Gastrocnemius medialis (tissue), 4 donors: ENCODE measurements around the gene CYTH2. TPM values are rescaled to one million over a fixed set of nuclear protein-coding genes. Genes with fewer than 3 reads are reported as not detected.

Experiments
- ATAC-seq, 2 donors: fragments of 150-250 bp; one replicate each; pipeline ENCODE4 v1.9.1; 2016
- DNase-seq, 2 donors: peaks; one replicate each; pipeline ENCODE4 v3.0.0-alpha.2; 2019
- H3K27ac ChIP-seq, 4 donors: fragments of 200-600 bp; sonication (generic); 1 replicate in 1 of 4; 2 replicates in 3 of 4; pipeline ENCODE4 v1.5.1; 2016 to 2018; ENCODE audit warnings: mild to moderate bottlenecking in 2 of 4, moderate library complexity in 1 of 4
- H3K27me3 ChIP-seq, 3 donors: fragments of 200-600 bp; sonication (generic) in 2 of 3; 1 replicate in 1 of 3; 2 replicates in 2 of 3; pipeline versions ENCODE4 v1.5.1 to v1.6.0; 2016 to 2019; ENCODE audit warnings: mild to moderate bottlenecking in 1 of 3, moderate library complexity in 1 of 3
- H3K36me3 ChIP-seq, 2 donors: fragments of 200-600 bp; sonication (generic) in 1 of 2; one replicate each; pipeline ENCODE4 v1.5.1; 2017 to 2018
- H3K4me1 ChIP-seq, 2 donors: fragments of 200-600 bp; sonication (generic) in 1 of 2; one replicate each; pipeline ENCODE4 v1.5.1; 2016 to 2017; ENCODE audit warnings: mild to moderate bottlenecking in 2 of 2
- H3K4me3 ChIP-seq, 4 donors: fragments of 200-600 bp; sonication (generic) in 3 of 4; 1 replicate in 1 of 4; 2 replicates in 3 of 4; pipeline ENCODE4 v1.5.1; 2016 to 2019; ENCODE audit warnings: mild to moderate bottlenecking in 2 of 4
- H3K9me3 ChIP-seq, 3 donors: fragments of 200-600 bp; sonication (generic) in 2 of 3; 1 replicate in 1 of 3; 2 replicates in 2 of 3; pipeline ENCODE4 v1.5.1; 2016 to 2019
- CTCF ChIP-seq, 5 experiments: fragments of 450-650 bp in 3 of 5; fragments of 200-600 bp in 2 of 5; sonication (generic) in 2 of 5; IDR thresholded peaks in 4 of 5; conservative IDR thresholded peaks in 1 of 5; 1 replicate in 4 of 5; 2 replicates in 1 of 5; pipeline ENCODE4 v1.5.1; 2016 to 2019; ENCODE audit warnings: antibody characterized with exemption in 5 of 5, mild to moderate bottlenecking in 3 of 5, moderate library complexity in 3 of 5
- POLR2A ChIP-seq, 2 donors: fragments of 450-650 bp; IDR thresholded peaks; one replicate each; pipeline ENCODE4 v1.6.1; 2017; ENCODE audit warnings: antibody characterized with exemption in 2 of 2, mild to moderate bottlenecking in 2 of 2, moderate library complexity in 2 of 2
- in situ Hi-C, 4 donors: fragments of 200-750 bp; cut with MboI; loops; one replicate each; pipeline versions ENCODE4 v1.15.0 to v1.8.0; 2017; ENCODE audit warnings: low sequenced_read_pairs in 4 of 4
- intact Hi-C: fragments of 100-400 bp; cut with DNase I; formaldehyde crosslinking; loops from one replicate; pipeline ENCODE4 v1.15.1; 2023; ENCODE audit warnings: low total_unique reads
- total RNA-seq, 4 donors: library from RNA; depleted of rRNA; stranded (reverse); fragments of >200 nt; gene quantifications; one replicate each; pipeline versions ENCODE4 v1.1.0 to v1.2.3, GENCODE V29; 2016

CYTH2 gene
- total RNA-seq, 4 donors from 2014 or later = 24.3 to 35.2 (median 26.9) TPM

- ATAC-seq = no peak
- TF ChIP-seq CTCF (IDR thresholded peaks at IDR 0.05 in 4 of 5, conservative IDR thresholded peaks at IDR 0.05 in 1 of 5) = no peak
- TF ChIP-seq POLR2A (IDR thresholded peaks at IDR 0.05) = no peak
- no peak overlapping the region for H3K27ac ChIP-seq
- intact Hi-C loops = no loop called here
- H3K36me3 ChIP-seq = no peaks in the 10 kb centered on the region
- no peak for DNase-seq
- H3K9me3 ChIP-seq = no peaks in the 10 kb centered on the region
- in situ Hi-C loops = no loop called here
- H3K4me1 ChIP-seq = peaks cover 4 to 9% of the 10 kb centered on the region in 2 donors
- H3K4me3 ChIP-seq = peak overlapping the region in 2 of 4 donors; percentile 64 to 66
- H3K27me3 ChIP-seq = peaks cover 21 to 31% (median 30%) of the 10 kb centered on the region in 3 donors
These were observed 43.5 kb downstream of the CYTH2 start for GRCh38 chr19:48512504-48513288.

GRCh38 chr19:48513289-48514122 is 44.3 kb downstream of the CYTH2 start:
- DNase-seq (peak; percentile 22 to 53), ATAC-seq (peak; percentile 87 to 88)
- H3K27ac ChIP-seq = no peak overlapping the region
- in situ Hi-C loops (no loop called here), intact Hi-C loops (no loop called here)
- H3K4me1 ChIP-seq = peaks cover 4 to 9% of the 10 kb centered on the region in 2 donors
- no peaks in the 10 kb centered on the region for H3K9me3 ChIP-seq
- peak overlapping the region; percentile 64 to 77 (median 67) for H3K4me3 ChIP-seq
- no peaks in the 10 kb centered on the region for H3K36me3 ChIP-seq
- H3K27me3 ChIP-seq = peaks cover 21 to 31% (median 30%) of the 10 kb centered on the region in 3 donors
- TF ChIP-seq CTCF (IDR thresholded peaks at IDR 0.05 in 4 of 5, conservative IDR thresholded peaks at IDR 0.05 in 1 of 5) (no peak), POLR2A (IDR thresholded peaks at IDR 0.05) (no peak)

GRCh38 chr19:48514123-48514458 is 44.9 kb downstream of the CYTH2 start:
- intact Hi-C loops = no loop called here
- peaks cover 4 to 9% of the 10 kb centered on the region in 2 donors for H3K4me1 ChIP-seq
- in situ Hi-C loops = no loop called here
- peaks cover 21 to 31% (median 30%) of the 10 kb centered on the region in 3 donors for H3K27me3 ChIP-seq
- H3K36me3 ChIP-seq = no peaks in the 10 kb centered on the region
- no peak for DNase-seq
- no peak for ATAC-seq
- H3K27ac ChIP-seq = no peak overlapping the region
- no peak for TF ChIP-seq CTCF (IDR thresholded peaks at IDR 0.05 in 4 of 5, conservative IDR thresholded peaks at IDR 0.05 in 1 of 5)
- TF ChIP-seq POLR2A (IDR thresholded peaks at IDR 0.05) = no peak
- H3K9me3 ChIP-seq = no peaks in the 10 kb centered on the region
- peak overlapping the region; percentile 64 to 77 (median 67) for H3K4me3 ChIP-seq

- in situ Hi-C loops = no loop called here
- Histone ChIP-seq H3K9me3 (no peaks in the 10 kb centered on the region), H3K4me1 (no peaks in the 10 kb centered on the region), H3K36me3 (no peaks in the 10 kb centered on the region), H3K4me3 (no peak overlapping the region), H3K27me3 (peaks cover 17 to 22% (median 21%) of the 10 kb centered on the region in 3 donors), H3K27ac (no peak overlapping the region)
- TF ChIP-seq CTCF (IDR thresholded peaks at IDR 0.05 in 4 of 5, conservative IDR thresholded peaks at IDR 0.05 in 1 of 5) = no peak
- no peak for TF ChIP-seq POLR2A (IDR thresholded peaks at IDR 0.05)
- ATAC-seq = no peak
- DNase-seq = no peak
- intact Hi-C loops = no loop called here
These were observed 47.4 kb downstream of the CYTH2 start for GRCh38 chr19:48516536-48516935.
